Activated CD4-positive, alpha-beta T cell treated with anti-CD3 and anti-CD28 coated beads for 48 hours (primary cell): ENCODE results near the gene LFNG.

Experiments used
- DNase-seq: peaks from one replicate; pipeline ENCODE4 v3.0.0-alpha.2; 2020

LFNG gene

GRCh38 chr7:2484868-2485267 lies 34.7 kb upstream of the LFNG start:
- no peak for DNase-seq

GRCh38 chr7:2487586-2488271 lies 31.8 kb upstream of the LFNG start:
- DNase-seq: no peak

- no peak for DNase-seq
Observed at GRCh38 chr7:2488272-2488645, 31.3 kb upstream of the LFNG start.

DNA sequence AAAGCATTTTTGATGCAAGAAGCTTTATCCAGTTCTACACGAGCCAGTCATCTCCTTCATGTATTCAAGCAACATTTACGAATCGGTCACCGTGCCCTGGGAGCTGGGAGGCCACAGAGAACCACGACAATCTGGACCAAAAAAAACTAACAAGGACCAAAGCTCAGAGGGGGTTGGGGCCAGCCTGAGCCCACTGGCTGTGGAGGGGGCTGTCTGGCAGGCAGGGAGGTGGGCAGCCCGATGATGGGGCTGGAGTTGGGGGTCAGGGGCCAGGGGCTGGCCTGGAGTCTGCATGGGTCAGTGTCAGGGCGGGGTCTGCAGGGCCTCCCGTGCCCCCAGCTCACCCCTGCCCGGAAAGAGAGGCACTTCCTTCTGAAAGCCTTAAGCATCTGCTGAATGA lies 30.9 kb upstream of the LFNG start:
- no peak for DNase-seq

GRCh38 chr7:2490181-2490651 lies 29.4 kb upstream of the LFNG start:
- DNase-seq: no peak

DNA sequence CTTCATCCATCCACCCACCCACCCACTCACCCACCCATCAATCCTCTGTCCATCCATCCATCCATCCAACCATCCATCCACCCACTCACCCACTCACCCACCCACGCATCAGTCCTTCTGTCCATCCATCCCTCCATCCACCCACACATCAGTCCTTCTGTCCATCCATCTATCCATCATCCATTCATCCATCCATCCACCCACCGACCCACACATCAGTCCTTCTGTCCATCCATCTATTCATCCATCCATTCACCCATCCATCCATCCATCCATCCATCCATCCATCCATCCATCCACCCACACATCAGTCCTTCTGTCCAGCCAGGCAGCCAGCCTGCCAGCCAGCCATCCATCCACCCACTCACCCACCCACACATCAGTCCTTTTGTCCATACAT lies 27.5 kb upstream of the LFNG start:
- DNase-seq: no peak

- no peak for DNase-seq
Observed at GRCh38 chr7:2493205-2494164, 26.1 kb upstream of the LFNG start.

DNA sequence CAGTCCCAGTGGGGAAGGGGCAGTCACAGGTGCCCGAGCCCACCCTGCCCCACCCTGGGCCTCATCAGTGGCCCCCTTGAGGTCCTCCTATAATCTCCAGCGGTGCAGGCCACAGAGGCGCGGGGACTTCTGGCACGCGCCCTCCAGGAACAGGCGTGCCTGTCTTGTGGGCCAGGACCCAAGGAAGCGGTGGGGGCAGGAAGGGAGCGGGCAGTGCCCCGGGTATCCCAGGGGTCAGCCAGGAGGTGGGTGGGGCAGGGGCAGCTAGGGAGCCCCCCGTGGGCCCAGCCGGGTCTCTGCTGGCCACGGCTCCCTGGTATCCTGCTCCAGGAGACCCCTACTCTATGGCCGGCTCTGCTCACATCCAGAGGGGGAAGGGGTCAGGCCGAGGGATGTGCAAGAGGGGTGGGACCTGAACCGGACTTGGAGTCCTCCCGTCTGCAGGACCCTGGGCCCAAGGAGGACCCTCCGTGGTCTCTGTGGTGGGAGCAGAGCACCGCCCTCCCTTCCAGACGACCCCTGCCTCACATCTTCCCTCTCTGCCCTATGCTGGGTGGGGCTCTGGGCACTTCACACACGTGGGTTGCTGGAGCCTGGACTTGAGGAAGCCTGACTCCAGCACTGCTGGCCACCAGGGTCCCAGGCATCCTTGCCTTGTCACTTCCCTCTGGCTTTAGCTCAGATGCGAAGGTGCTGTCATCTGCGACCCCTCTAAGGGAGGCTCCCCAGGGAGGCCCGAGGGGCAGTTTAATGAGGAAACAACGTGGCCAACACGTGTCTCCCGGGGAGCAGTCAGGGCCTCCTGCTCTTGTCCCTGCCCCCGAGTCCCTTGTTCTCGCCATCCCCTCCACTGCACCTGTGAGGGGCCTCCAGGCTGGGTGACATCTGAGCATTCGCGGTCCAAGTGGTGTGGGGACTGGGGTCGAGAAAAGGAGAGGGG lies 25.1 kb upstream of the LFNG start:
- no peak for DNase-seq

- no peak for DNase-seq
Observed at GRCh38 chr7:2495418-2496299, 23.9 kb upstream of the LFNG start.

DNA sequence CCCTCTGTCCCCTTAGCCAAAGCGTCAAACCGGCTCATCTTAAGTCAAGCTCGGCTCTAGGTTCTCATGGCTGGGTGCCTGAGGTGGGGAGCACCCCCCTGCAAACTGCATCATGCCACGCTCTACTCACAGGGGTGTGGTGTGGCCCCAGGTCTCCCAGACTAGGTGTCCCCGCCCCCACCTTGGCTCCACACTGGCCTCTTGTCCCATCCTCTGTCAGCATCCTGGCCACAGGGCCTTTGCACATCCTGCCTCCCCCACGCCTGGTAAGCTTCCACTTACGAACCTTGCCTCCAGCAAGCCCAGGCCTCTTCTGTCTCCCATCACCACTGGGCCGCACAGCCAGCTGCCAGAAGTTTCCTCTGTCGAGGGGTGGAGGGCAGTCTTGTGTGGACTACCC lies 23.2 kb upstream of the LFNG start:
- DNase-seq: no peak

- no peak for DNase-seq
Observed at GRCh38 chr7:2497065-2497464, 22.5 kb upstream of the LFNG start.

DNA sequence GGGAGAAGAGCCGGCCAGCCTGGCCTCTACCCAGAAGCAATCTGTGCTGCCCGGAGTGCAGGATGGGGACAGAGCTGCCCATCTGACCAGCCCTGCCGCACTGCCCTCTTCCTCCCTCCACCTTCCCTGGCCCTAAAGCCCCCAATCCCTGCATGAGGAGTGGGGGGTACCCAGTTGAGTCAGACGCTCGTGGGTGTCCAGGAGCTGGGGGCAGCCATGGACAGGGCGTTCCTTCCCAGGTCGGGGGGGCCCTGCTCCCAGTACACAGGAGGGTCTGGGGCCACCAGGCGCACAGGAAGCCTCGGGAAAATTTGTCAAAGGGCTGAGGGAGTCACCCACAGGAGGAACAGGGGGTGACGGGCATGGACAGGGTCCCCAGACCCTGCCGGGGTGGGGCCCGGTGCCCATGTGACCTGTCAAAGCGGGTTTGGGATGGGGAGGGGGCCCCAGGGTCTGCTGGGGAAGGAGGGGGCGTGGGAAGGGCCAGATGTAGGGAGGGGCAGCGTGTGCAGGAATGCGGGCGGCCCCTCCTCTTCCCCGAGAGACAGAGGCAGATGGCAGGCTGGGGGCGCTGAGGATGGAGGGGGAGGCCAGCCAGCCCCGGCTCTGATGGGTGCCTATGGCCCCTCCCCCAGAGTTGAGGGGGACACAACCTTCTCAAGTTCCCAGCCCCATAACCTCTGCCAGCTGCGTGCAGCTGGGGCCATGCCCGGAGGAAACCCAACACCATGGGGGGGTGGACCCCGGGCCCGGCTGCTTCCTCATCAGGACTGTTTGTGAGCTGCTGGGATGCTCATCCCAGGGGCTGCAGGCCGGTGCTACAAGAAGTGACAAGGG lies 21.9 kb upstream of the LFNG start:
- no peak for DNase-seq

DNA sequence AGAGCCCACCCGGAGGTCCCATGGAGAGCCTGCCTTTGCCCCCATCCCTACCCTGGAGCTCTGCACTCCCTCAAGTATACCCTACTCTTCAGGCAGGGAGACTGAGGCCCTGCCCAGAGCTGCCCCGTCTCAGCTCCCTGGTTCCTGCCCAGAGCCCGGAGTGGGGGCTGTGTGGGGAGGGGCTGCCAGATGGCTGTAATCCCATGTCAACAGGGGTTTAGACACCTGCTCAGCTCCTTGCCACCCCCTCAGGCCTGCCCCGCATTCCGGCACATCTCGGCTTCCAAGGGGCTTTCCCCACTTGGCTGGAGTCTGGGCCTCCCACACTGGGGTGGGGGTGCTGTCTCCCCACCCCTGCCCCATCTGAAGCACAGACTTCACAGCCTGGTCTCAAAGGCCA lies 20.9 kb upstream of the LFNG start:
- DNase-seq: no peak

GRCh38 chr7:2499181-2499580 lies 20.4 kb upstream of the LFNG start:
- DNase-seq: no peak

DNA sequence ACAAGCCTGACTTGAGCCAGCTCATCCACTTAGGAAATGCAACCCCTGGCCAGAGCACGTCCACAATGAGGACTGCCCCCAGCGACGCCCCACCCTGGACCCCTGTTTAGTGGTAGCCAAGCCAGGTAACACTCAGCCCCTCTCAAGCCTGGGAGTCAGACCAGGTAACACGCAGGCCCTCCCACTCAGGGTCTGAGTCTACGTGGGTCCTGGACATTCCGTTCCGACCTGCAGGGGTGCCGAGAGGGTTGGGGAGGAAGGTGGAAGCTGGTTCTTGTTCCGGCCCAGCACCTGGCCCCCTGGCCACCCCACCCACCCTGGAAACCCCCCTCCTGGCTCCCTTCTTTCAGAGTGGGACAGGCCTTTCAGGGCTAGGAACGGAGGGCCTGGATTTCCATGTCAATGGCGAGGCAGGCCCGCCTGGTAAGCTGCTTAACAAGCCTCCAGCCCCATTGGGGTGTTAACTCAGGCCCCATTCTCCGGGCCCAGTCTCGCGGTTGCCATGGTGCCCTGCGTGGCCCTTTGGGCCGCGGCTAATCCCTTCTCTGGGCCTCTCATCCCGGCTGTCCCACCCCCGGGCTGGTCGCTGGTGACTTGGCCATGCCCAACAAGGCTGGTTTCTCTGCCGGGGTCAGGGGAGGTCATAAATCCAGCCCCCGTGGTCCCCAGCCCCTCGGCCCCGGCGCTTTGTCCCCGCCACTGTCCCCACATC lies 19.7 kb upstream of the LFNG start:
- DNase-seq: no peak

DNA sequence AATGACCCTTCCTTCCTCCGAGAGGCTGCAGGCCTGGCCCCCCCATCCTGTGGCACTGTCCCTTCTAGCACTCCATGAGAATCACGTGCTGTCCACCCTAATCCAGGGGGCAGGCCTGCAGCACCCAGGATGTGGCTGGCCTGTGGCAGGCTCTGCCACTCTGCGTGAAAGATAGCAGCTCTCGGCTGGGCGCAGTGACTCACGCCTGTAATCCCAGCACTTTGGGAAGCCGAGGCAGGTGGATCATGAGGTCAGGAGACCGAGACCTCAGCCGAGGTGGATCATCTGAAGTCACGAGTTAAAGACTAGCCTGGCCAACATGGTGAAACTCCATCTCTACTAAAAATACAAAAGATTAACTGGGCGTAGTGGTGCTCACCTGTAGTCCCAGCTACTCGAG lies 18.9 kb upstream of the LFNG start:
- DNase-seq: no peak

GRCh38 chr7:2501947-2502646 lies 17.5 kb upstream of the LFNG start:
- no peak for DNase-seq

DNA sequence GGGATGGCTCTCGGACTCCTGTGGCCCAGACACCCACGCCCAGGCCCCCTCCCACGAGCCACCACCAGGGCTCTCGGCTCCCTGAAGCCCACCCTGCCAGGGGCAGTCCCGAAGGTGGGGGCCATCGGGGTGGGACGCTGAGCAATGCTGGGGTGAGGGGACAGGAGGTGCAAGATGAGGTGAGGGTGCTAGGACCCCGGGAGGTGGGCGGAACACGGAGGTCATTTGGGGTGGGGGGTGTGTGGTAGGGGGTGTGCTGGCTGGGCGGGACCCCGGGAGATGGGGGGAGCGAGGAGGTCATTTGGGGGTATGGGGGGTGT lies 17.0 kb upstream of the LFNG start:
- no peak for DNase-seq

DNA sequence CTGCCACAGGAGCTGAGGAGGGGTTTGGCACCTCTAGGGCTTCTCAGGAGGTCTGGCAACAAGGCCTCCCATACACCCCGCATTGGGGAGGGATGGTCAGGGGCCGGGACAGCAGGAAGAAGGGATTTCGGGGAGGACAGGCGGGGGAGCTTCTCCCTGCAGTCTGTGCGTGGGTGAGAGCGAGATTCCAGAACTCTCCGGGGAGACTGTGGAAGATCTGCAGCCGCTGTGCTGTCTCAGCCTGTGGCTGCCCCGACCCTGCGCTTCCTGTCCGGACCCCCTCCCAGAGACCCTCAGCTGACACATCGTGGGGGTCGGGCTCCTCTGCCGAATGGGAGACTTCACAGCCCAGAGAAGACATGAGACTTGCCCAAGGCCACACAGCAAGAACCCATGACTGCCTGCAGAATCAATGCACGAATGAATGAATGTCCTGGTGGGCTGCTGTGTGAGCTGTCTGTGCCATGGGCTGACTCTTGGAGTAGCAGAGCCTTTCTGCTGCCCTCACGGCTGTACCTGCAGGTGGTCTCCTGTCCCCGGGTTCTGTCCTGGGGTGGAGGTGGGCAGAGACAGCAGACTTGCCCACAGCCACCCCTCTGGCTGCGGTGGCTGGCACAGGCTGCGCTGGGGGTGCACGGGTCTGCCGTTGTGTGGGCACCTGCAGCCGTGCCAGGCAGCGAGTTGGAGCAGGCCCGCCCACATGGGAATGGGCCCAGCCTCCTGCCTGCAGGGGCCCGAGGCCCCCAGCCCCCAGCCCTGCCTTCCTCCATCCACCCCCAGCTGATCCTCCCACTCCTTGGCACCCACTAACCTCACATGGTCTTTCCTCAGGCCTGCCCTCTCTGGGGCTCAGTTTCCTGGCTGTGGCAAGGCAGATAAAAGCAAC lies 16.3 kb upstream of the LFNG start:
- no peak for DNase-seq
